HG03025 (cell line): ENCODE results near the gene SCAMP2.

Source experiments
- ATAC-seq: cut with Tn5 transposase; IDR thresholded peaks from one replicate; pipeline ENCODE4 v1.9.1; 2021; ENCODE audit warnings: mild to moderate bottlenecking, moderate library complexity; ENCODE audit not compliant: unreplicated experiment, low FRiP score

The SCAMP2 gene

GRCh38 chr15:74824976-74825375, 48.2 kb downstream of the SCAMP2 start:
- ATAC-seq, result no peak

GRCh38 chr15:74823324-74823723, 49.8 kb downstream of the SCAMP2 start:
- ATAC-seq, result no peak

- ATAC-seq, result no peak
Observed at GRCh38 chr15:74822233-74822632, 50.9 kb downstream of the SCAMP2 start.

GRCh38 chr15:74821790-74822158, 51.4 kb downstream of the SCAMP2 start:
- no peak for ATAC-seq

- ATAC-seq, result no peak
Observed at GRCh38 chr15:74821091-74821789, 51.9 kb downstream of the SCAMP2 start.

- ATAC-seq, result no peak
Observed at GRCh38 chr15:74820056-74820455, 53.1 kb downstream of the SCAMP2 start.

- ATAC-seq, result no peak
Observed at GRCh38 chr15:74817370-74817737, 55.8 kb downstream of the SCAMP2 start.

GRCh38 chr15:74816624-74817369, 56.4 kb downstream of the SCAMP2 start:
- no peak for ATAC-seq

GRCh38 chr15:74815961-74816360, 57.2 kb downstream of the SCAMP2 start:
- ATAC-seq, result no peak

- ATAC-seq, result no peak
Observed at GRCh38 chr15:74815121-74815934, 57.8 kb downstream of the SCAMP2 start.

- ATAC-seq, result no peak
Observed at GRCh38 chr15:74812533-74812932, 60.6 kb downstream of the SCAMP2 start, which contains the start of gene LMAN1L. Gene LMAN1L (plus strand): TSS chr15:74812835. CDS start chr15:74812855, 20 bp downstream.

- no peak for ATAC-seq
Observed at GRCh38 chr15:74809956-74810355, 63.2 kb downstream of the SCAMP2 start.

- no peak for ATAC-seq
Observed at GRCh38 chr15:74809242-74809641, 63.9 kb downstream of the SCAMP2 start.

GRCh38 chr15:74808840-74809229, 64.3 kb downstream of the SCAMP2 start:
- no peak for ATAC-seq

- no peak for ATAC-seq
Observed at GRCh38 chr15:74808078-74808839, 64.9 kb downstream of the SCAMP2 start.

- no peak for ATAC-seq
Observed at GRCh38 chr15:74807282-74807681, 65.9 kb downstream of the SCAMP2 start.

- ATAC-seq, result no peak
Observed at GRCh38 chr15:74804935-74805334, 68.2 kb downstream of the SCAMP2 start.

GRCh38 chr15:74802862-74803447, 70.2 kb downstream of the SCAMP2 start:
- no peak for ATAC-seq

GRCh38 chr15:74802290-74802689, 70.9 kb downstream of the SCAMP2 start:
- ATAC-seq, result no peak

GRCh38 chr15:74801311-74801997, 71.7 kb downstream of the SCAMP2 start:
- no peak for ATAC-seq
